BLaER1 (cell line): ENCODE data around the gene SCN3B.

Source experiments
- H3K27ac ChIP-seq: shearing (Covaris generic); formaldehyde crosslinking; 2 replicates; pipeline ENCODE4 v1.8.1; 2022
- H3K27me3 ChIP-seq: shearing (Covaris generic); formaldehyde crosslinking; 2 replicates; pipeline ENCODE4 v1.8.1; 2022
- H3K36me3 ChIP-seq: shearing (Covaris generic); formaldehyde crosslinking; 2 replicates; pipeline ENCODE4 v1.8.1; 2022
- H3K4me1 ChIP-seq: shearing (Covaris generic); formaldehyde crosslinking; 2 replicates; pipeline ENCODE4 v1.8.1; 2022
- H3K4me2 ChIP-seq: shearing (Covaris generic); formaldehyde crosslinking; 2 replicates; pipeline ENCODE4 v1.8.1; 2022
- H3K4me3 ChIP-seq: shearing (Covaris generic); formaldehyde crosslinking; 2 replicates; pipeline ENCODE4 v1.8.1; 2022
- H3K9ac ChIP-seq: shearing (Covaris generic); formaldehyde crosslinking; 2 replicates; pipeline ENCODE4 v1.8.1; 2022
- H3K9me3 ChIP-seq: shearing (Covaris generic); formaldehyde crosslinking; 2 replicates; pipeline ENCODE4 v1.8.1; 2022
- H4K20me1 ChIP-seq: shearing (Covaris generic); formaldehyde crosslinking; 2 replicates; pipeline ENCODE4 v1.8.1; 2022
- Cebpa-rat ChIP-seq: shearing (Covaris generic); IDR thresholded peaks from 2 replicates; pipeline ENCODE4 v1.8.1; 2022

Gene SCN3B

DNA sequence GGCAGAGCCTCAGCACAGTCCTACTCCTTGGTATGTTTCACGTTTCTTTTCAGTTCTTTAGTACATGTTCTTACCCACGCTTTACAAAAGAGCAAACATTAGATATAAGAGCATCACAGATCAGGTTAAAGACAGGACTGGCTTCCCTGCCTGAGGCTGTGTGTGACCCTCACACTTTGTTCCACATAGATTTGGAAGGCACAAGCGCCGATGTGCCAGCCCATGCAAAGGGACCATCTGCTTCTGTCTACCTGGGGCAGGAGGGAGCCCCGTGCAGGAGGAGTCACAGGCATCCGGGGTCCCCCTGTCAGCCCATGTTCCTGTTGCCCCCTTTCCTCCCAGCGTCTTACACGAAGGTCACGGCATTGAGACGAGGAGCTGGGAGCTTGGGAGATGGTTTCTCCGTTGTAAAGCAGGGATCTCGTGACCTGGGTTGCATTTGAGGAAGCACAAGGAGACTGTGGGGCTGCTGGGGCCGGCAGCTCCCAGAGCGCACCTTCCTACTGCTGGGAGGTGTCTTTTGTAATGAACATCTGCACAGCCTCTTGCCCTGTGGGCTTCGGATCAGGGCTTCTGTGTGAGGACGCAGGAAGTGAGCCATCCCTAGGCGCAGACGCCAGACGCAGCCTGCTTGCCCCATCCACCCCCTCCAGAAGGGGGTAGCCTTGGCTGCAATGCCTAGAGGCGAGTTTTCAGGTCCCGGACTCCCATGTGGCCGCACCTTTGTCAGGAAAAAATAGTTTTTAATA lies 72.6 kb downstream of the SCN3B start:
- no peak overlapping the region for H3K9ac ChIP-seq
- H3K4me1 ChIP-seq = peaks cover 47% of the 10 kb centered on the region
- no peaks in the 10 kb centered on the region for H3K27me3 ChIP-seq
- H3K4me3 ChIP-seq = no peak overlapping the region
- no peaks in the 10 kb centered on the region for H3K9me3 ChIP-seq
- H3K36me3 ChIP-seq = peaks cover 42% of the 10 kb centered on the region; the same call in 1 of the 2 replicates
- H3K27ac ChIP-seq = no peak overlapping the region
- H4K20me1 ChIP-seq = peaks cover 50% of the 10 kb centered on the region
- H3K4me2 ChIP-seq = no peak overlapping the region
- no peak for TF ChIP-seq Cebpa-rat

DNA sequence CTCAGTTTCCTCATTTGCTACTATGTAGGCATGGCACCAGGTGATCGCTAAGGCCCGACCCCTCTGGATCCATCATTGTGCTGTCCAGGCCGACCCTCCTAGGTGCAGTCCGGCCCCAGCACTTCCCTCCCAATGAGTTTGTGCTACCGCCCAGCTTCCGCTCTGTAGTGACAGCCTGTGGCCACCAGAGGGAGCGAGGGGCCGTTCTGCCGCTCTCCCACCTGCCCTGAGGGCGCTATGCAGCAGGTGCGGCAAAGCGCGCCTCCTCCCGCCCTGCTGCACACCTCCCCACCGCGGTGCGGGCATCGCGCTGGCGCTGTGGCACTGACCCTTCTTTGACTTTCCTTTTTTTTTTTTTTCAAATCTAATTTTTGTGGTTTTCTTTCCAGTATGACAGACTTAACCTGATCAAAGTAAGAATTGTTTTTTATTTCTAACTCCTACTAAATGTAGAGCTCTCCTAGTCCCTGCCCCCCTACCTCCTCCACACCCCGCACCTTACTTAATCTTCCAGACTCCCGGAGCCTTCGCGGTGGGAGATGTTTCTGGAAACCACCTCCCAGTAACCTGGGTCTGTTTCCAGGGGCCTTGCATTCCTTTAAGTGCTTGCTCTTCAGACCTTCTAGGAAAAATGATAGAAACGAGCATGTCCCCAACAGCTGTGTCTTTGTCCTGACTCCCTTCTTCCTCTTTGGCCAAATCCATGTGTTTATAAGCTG lies 73.7 kb downstream of the SCN3B start:
- Histone ChIP-seq H3K27ac (no peak overlapping the region), H3K27me3 (no peaks in the 10 kb centered on the region), H4K20me1 (peaks cover 60% of the 10 kb centered on the region), H3K4me3 (no peak overlapping the region), H3K4me1 (peaks cover 54% of the 10 kb centered on the region), H3K36me3 (peaks cover 36% of the 10 kb centered on the region; the same call in 1 of the 2 replicates), H3K9me3 (no peaks in the 10 kb centered on the region), H3K4me2 (peak overlapping the region; percentile 44), H3K9ac (no peak overlapping the region)
- no peak for TF ChIP-seq Cebpa-rat

DNA sequence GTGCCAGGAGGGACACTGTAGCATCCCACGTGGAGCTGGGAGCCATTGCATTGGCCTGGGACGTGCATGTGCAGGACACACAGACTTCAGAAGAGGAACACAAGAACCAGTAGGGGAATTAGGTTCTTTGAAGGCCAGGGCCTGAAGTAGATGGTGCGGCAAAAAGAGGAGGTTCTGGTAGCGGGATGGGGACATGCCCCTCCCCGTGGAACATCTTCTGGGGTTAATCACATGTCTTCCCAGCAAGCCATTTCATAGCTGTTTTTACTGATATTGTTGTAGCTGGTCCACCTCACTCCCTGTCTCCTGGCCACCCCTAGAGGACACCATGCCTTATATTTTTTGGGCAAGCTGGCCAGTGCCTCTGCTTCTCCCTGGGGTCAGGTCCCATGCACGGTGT lies 74.3 kb downstream of the SCN3B start:
- Histone ChIP-seq H3K9me3 (no peaks in the 10 kb centered on the region), H3K27ac (no peak overlapping the region), H3K4me3 (no peak overlapping the region), H3K36me3 (peaks cover 36% of the 10 kb centered on the region; the same call in 1 of the 2 replicates), H3K4me1 (peaks cover 54% of the 10 kb centered on the region), H3K4me2 (peak overlapping the region; percentile 44), H3K27me3 (no peaks in the 10 kb centered on the region), H3K9ac (no peak overlapping the region), H4K20me1 (peaks cover 66% of the 10 kb centered on the region)
- no peak for TF ChIP-seq Cebpa-rat

DNA sequence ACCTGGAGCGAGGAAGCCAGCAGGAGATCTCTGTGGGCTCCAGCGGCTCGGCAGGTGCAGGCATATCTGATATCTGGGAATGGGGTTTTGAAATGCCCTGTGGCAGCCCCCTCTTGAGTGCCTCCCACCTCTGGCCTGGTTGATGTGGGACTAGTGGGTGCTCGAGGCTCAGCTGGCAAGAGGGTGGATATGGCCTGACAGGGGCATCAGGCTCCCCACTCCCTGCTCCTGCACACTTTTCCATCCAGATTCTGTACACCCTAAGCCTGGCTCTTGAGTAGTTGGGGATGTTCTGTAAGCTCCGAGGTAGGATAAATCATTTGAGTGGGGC lies 75.0 kb downstream of the SCN3B start:
- H3K4me2 ChIP-seq = no peak overlapping the region
- H3K27ac ChIP-seq = no peak overlapping the region
- no peaks in the 10 kb centered on the region for H3K27me3 ChIP-seq
- no peak for TF ChIP-seq Cebpa-rat
- no peak overlapping the region for H3K9ac ChIP-seq
- H4K20me1 ChIP-seq = peaks cover 73% of the 10 kb centered on the region
- H3K4me1 ChIP-seq = peaks cover 54% of the 10 kb centered on the region
- H3K9me3 ChIP-seq = no peaks in the 10 kb centered on the region
- no peak overlapping the region for H3K4me3 ChIP-seq
- peaks cover 36% of the 10 kb centered on the region; the same call in 1 of the 2 replicates for H3K36me3 ChIP-seq
